ENCODE results near the gene NCBP3.
"Not testable (repeated sequence)": the region's sequence is repeated elsewhere in the genome, so short reads cannot be mapped to it uniquely, and the experiment has no call there.

NCBP3 gene

DNA sequence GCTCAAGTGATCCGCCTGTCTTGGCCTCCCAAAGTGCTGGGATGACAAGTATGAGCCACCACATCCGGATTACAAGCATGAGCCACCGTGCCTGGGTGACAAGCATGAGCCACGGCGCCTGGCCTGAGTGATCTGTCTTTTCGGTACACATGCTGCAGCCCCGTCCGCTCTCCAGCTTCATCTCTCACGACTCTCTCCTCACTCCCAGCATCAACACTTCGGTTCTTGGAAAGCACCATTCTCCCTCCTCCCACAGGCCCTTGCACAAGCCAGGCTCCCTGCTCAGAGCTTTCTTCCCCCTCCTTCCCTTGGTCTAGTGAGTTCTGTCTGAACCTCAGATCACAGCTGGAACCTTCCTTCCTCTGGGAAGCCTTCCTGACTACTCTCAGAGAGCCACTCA lies 6.5 kb upstream of the NCBP3 start:
- no peak overlapping the region for H3K27ac Mint-ChIP-seq (ENCODE audit: low read depth)
- peaks cover 27% of the 10 kb centered on the region for H3K27me3 Mint-ChIP-seq
- ATAC-seq (replicated peaks; ENCODE audit: extremely low read depth, poor library complexity, severe bottlenecking) (no peak), DNase-seq (ENCODE audit: low spot score in 2 of 2) (no peak)
- no peak overlapping the region for H3K4me3 Mint-ChIP-seq
- H3K36me3 Mint-ChIP-seq (ENCODE audit: insufficient read depth), result no peaks in the 10 kb centered on the region
- no peaks in the 10 kb centered on the region for H3K4me1 Mint-ChIP-seq
- H3K9me3 Mint-ChIP-seq, result no peaks in the 10 kb centered on the region

DNA sequence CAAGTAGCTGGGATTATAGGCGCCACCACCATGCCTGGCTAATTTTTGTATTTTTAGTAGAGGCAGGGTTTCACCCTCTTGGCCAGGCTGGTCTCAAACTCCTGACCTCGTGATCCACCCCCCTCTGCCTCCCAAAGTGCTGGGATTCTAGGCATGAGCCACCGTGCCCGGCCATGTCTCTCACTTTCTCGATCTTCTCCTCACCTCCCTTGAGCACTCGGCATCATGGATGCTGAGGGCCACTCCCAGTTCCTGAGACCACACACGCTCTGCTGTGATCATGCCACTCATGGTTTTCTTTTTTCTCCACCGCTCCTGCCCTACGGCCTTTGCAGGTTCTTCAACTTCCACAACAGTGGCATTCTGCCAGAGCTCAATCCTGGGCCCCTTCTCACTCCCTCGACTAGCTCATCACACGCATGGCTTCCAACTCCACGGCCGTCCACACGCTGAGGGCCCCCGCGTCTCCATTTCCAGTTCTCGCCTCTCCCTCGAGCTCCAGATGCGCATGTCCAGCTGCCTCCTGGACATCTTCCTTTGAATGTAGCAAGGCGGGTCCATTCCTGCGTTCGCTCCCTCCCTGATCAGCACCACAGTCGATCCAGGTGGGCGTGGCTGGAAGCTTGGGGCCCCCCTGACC lies 5.5 kb upstream of the NCBP3 start:
- no peaks in the 10 kb centered on the region for H3K4me1 Mint-ChIP-seq
- DNase-seq (ENCODE audit: low spot score in 2 of 2), result no peak
- H3K27ac Mint-ChIP-seq (ENCODE audit: low read depth), result no peak overlapping the region
- H3K4me3 Mint-ChIP-seq, result no peak overlapping the region
- peaks cover 2% of the 10 kb centered on the region for H3K36me3 Mint-ChIP-seq (ENCODE audit: insufficient read depth)
- H3K27me3 Mint-ChIP-seq, result peaks cover 20% of the 10 kb centered on the region
- H3K9me3 Mint-ChIP-seq, result no peaks in the 10 kb centered on the region
- no peak for ATAC-seq (replicated peaks; ENCODE audit: extremely low read depth, poor library complexity, severe bottlenecking)

DNA sequence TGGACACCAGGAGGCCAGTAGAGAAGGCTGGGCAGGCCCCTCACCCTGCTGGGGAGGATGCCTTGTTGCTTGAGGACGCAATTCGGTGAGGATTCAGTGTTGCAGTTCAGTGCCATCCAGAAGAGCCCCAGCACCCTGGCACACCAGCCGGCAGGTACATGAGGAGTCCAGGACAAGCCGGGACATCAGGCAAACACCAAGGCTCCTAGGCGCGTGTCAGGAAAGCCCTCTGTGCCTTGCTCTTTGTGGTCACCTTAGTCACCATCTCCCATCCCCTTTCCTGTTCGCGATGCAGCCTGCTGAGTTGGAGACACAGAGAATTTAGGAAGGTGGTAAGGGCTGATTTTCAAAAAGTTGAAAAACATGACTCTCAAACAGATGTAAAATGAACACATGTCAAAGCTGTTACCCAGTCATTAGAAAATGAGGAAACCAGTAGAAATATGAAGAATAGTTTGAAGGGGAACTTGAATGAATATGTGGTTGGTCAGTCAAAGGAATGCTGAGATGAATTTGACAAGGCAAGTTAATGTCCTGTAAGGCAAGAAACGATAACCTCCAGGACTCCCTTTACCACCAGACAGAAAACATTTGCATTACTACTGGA lies 2.3 kb upstream of the NCBP3 start:
- ATAC-seq (replicated peaks; ENCODE audit: extremely low read depth, poor library complexity, severe bottlenecking), result no peak
- no peak for DNase-seq (ENCODE audit: low spot score in 2 of 2)
- Mint-ChIP-seq H3K9me3 (no peaks in the 10 kb centered on the region), H3K36me3 (ENCODE audit: insufficient read depth) (peaks cover 15% of the 10 kb centered on the region), H3K27ac (ENCODE audit: low read depth) (no peak overlapping the region), H3K4me1 (peaks cover 20% of the 10 kb centered on the region), H3K4me3 (no peak overlapping the region), H3K27me3 (peaks cover 20% of the 10 kb centered on the region)

DNA sequence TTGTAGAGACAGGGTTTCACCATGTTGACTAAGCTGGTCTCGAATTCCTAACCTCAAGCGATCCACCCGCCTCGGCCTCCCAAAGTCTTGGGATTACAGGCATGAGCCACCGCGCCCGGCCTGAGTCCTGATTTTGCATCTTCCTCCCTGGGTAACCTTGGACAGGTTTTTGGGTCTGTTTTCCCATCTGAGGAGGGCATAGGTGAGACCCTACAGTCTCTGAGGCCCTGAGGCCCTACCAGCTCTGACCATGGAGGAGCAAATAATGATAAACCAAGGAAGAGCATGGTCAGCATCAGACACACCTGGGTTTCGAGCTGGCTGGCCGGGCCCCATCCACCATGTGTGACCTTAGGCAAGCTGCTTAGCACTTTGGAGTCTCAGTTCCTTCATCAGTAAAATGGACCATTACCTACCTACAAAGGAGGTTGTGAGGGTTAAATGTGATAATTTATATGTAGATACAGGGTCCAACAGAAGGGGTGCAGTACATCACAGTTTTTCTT lies 1.2 kb upstream of the NCBP3 start:
- H3K4me1 Mint-ChIP-seq, result peaks cover 20% of the 10 kb centered on the region
- ATAC-seq (replicated peaks; ENCODE audit: extremely low read depth, poor library complexity, severe bottlenecking), result no peak
- DNase-seq (ENCODE audit: low spot score in 2 of 2), result no peak
- H3K36me3 Mint-ChIP-seq (ENCODE audit: insufficient read depth), result peaks cover 20% of the 10 kb centered on the region
- peaks cover 11% of the 10 kb centered on the region for H3K27me3 Mint-ChIP-seq
- peak overlapping the region; percentile 78 for H3K27ac Mint-ChIP-seq (ENCODE audit: low read depth)
- H3K4me3 Mint-ChIP-seq, result peak overlapping the region; percentile 90
- no peaks in the 10 kb centered on the region for H3K9me3 Mint-ChIP-seq

DNA sequence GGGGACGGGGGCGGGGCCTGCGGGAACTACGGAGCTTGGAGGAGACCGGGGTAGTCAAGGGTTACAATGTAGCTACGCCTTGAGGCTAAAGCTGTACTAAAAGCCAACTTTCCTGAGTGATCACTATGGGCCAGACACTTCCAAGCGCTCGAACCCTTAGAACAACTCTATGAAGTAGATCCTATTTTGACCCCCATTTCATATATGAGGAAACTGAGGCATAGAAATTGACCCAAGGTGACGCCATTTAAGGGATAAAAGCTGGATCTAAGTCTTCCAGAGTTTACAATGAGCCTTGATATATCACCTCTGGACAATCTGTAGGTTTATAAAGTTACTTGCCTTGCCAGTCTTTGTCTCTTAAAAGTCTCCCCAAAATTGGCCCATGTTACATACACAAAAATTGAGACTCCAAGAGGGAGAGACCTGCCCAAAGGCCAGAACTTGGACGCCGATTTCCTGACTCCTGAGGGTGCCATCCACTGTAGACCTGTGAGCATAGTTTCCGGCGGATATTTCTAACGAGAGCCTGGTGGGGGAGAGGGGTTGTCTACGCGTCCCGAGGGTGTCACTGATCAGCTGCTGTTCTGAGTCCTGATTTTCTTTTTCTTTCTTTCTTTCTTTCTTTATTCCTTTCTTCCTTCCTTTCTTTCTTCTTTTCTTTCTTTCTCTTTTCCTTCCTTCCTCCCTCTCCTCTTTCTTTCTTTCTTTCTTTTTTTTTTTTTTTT lies 555 bp upstream of the NCBP3 start:
- Mint-ChIP-seq H3K9me3 (no peaks in the 10 kb centered on the region), H3K27me3 (peaks cover 5% of the 10 kb centered on the region), H3K27ac (ENCODE audit: low read depth) (peak overlapping the region; percentile 83), H3K36me3 (ENCODE audit: insufficient read depth) (peaks cover 21% of the 10 kb centered on the region), H3K4me1 (peaks cover 20% of the 10 kb centered on the region), H3K4me3 (peak overlapping the region; percentile 90)
- no peak for ATAC-seq (replicated peaks; ENCODE audit: extremely low read depth, poor library complexity, severe bottlenecking)
- no peak for DNase-seq (ENCODE audit: low spot score in 2 of 2)

DNA sequence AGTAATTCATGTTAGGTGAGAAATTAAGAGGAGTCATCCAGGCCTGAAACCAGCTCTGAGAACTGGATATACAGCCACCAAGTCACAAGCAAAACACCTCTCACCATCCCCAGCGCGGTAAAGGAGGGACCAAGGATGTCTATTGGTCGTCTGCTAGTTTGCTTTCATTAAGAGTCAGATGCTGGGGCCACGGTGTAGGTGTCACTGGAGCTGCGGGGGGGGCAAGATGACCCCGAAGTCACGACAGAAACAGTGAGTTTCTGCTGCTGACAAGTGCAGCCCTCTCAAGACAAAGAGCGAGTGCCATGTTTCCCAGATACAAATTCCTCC lies 790 bp downstream of the NCBP3 start:
- peak; percentile 34 for ATAC-seq (replicated peaks; ENCODE audit: extremely low read depth, poor library complexity, severe bottlenecking)
- Mint-ChIP-seq H3K36me3 (ENCODE audit: insufficient read depth) (peaks cover 30% of the 10 kb centered on the region), H3K27ac (ENCODE audit: low read depth) (peak overlapping the region; percentile 83), H3K4me1 (peaks cover 32% of the 10 kb centered on the region), H3K9me3 (no peaks in the 10 kb centered on the region), H3K27me3 (no peaks in the 10 kb centered on the region), H3K4me3 (peak overlapping the region; percentile 90)
- DNase-seq (ENCODE audit: low spot score in 2 of 2), result peak in 1 of 2 donors; percentile 25

DNA sequence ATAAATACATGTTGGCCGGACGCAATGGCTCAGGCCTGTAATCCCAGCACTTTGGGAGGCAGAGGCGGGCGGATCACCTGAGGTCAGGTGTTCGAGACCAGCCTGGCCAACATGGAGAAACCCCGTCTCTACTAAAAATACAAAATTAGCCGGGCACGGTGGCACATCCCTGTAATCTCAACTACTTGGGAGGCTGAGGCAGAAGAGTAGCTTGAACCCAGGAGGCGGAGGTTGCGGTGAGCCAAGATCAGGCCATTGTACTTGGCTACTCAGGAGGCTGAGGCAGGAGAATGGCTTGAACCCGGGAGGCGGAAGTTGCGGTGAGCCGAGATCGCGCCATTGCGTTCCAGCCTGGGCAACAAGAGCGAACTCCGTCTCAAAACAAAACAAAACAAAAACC lies 1.5 kb downstream of the NCBP3 start:
- H3K4me1 Mint-ChIP-seq, result peaks cover 32% of the 10 kb centered on the region
- not testable (repeated sequence) for ATAC-seq (replicated peaks; ENCODE audit: extremely low read depth, poor library complexity, severe bottlenecking); H3K9me3 Mint-ChIP-seq; H3K27ac Mint-ChIP-seq (ENCODE audit: low read depth); DNase-seq (ENCODE audit: low spot score in 2 of 2); H3K27me3 Mint-ChIP-seq
- H3K36me3 Mint-ChIP-seq (ENCODE audit: insufficient read depth), result peaks cover 37% of the 10 kb centered on the region
- peak overlapping the region; percentile 90 for H3K4me3 Mint-ChIP-seq

DNA sequence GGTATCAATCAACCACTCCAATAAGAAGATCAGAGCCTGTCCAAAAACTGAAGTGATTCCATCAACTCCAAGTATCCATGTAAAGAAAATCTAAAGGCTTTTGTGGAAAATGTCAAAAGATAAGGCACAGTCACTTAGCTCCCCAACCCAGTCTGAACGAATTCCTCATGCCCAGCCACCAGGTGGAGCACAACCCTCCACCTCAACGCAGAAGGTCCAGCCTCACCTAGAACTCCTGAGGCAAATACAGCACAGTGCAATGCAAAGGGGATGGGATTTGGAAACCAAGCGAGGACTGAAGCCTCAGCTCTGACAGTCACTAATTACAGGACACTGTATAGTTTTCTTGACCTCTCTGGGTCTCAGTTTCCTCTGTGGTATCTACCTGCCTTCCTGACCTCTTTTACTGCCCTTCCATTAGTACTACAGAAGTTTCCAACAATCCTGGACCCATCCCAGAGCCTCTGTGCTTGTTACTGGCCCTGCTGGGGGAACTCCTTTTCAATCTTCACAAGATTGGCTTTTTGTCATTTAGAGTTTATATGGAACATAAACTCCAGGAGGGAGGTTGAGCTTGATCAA lies 2.0 kb downstream of the NCBP3 start:
- DNase-seq (ENCODE audit: low spot score in 2 of 2) (no peak), ATAC-seq (replicated peaks; ENCODE audit: extremely low read depth, poor library complexity, severe bottlenecking) (no peak)
- Mint-ChIP-seq H3K27me3 (no peaks in the 10 kb centered on the region), H3K9me3 (no peaks in the 10 kb centered on the region), H3K36me3 (ENCODE audit: insufficient read depth) (peaks cover 40% of the 10 kb centered on the region), H3K27ac (ENCODE audit: low read depth) (no peak overlapping the region), H3K4me3 (peak overlapping the region; percentile 90), H3K4me1 (peaks cover 32% of the 10 kb centered on the region)

DNA sequence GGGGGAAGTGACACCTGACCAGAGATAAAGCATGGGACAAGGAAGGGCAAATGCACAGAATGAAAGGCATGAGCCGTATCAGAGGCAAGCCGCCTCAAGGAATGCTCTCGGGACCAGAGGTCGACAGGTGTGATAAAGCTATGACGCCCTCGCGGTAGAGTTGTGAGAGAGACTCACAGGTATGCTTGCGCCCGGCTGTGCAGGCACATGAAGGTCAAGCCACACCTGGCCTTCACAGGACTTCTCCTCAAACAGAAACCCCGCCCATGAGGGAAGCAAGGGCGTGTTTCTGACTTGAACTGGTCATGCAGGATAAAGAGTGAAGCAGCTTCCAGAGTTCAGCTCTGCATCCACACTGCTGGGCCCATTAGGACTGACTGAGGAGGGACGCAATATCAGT lies 7.8 kb downstream of the NCBP3 start:
- Mint-ChIP-seq H3K4me3 (no peak overlapping the region), H3K4me1 (peaks cover 30% of the 10 kb centered on the region), H3K27me3 (no peaks in the 10 kb centered on the region), H3K9me3 (no peaks in the 10 kb centered on the region), H3K27ac (ENCODE audit: low read depth) (no peak overlapping the region), H3K36me3 (ENCODE audit: insufficient read depth) (peaks cover 68% of the 10 kb centered on the region)
- no peak for DNase-seq (ENCODE audit: low spot score in 2 of 2)
- ATAC-seq (replicated peaks; ENCODE audit: extremely low read depth, poor library complexity, severe bottlenecking), result no peak

DNA sequence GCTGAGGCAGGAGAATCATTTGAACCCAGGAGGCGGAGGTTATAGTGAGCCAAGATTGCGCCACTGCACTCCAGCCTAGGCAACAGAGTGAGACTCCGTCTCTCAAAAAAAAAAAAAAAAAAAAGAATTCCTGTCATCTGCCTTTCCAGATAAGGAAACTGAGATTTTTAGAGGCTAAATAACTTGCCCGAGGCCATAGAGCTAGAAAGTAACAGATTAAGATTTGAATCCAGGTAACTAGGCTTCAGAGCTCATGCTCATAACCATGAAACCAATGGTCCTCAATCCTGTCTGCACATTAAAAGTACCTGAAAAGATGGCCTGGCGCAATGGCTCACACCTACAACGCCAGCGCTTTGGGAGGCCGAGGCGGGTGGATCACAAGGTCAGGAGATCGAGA lies 9.5 kb downstream of the NCBP3 start:
- ATAC-seq (replicated peaks; ENCODE audit: extremely low read depth, poor library complexity, severe bottlenecking) (no peak), DNase-seq (ENCODE audit: low spot score in 2 of 2) (no peak)
- peaks cover 30% of the 10 kb centered on the region for H3K4me1 Mint-ChIP-seq
- no peaks in the 10 kb centered on the region for H3K9me3 Mint-ChIP-seq
- peaks cover 67% of the 10 kb centered on the region for H3K36me3 Mint-ChIP-seq (ENCODE audit: insufficient read depth)
- H3K27ac Mint-ChIP-seq (ENCODE audit: low read depth), result no peak overlapping the region
- no peak overlapping the region for H3K4me3 Mint-ChIP-seq
- H3K27me3 Mint-ChIP-seq, result no peaks in the 10 kb centered on the region

DNA sequence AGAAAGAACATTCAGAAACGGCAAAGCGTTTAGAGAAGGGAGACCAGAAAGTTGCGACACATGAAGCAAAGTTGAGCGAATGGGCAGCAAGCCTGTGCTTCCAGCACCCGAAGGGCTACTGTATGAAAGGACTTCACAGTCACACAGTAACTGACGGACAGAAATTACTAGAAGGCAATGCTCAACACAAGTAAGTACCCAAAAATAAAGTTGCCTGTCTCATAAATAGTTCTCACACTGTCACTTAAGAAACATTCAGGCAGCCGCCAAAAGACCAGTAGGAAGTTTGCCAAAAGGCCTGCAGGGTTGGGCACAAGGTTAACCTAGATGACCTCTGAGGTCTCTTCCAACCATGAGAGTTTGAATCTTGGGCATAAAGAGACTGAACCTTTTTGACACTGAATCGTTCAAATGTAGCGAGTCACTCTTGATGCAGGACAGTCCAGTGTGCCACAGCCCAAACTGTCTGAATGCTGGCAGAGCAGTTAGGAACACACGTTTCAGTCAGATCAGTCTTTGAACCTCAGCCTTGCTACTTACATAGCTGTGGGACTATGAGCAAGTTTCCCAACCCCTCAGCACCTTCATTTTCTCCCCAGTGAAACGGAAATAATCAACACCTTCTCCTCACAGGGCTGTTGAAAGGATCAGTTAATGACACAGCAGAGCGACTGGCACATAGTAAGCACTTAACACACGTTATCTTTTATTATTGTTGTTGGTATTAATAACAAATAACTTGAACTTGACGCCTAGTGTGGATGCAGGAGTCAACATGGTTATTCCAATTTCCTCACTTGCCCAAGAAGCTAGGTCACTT lies 10.4 kb downstream of the NCBP3 start:
- Mint-ChIP-seq H3K27ac (ENCODE audit: low read depth) (no peak overlapping the region), H3K9me3 (no peaks in the 10 kb centered on the region)
- DNase-seq (ENCODE audit: low spot score in 2 of 2), result no peak

DNA sequence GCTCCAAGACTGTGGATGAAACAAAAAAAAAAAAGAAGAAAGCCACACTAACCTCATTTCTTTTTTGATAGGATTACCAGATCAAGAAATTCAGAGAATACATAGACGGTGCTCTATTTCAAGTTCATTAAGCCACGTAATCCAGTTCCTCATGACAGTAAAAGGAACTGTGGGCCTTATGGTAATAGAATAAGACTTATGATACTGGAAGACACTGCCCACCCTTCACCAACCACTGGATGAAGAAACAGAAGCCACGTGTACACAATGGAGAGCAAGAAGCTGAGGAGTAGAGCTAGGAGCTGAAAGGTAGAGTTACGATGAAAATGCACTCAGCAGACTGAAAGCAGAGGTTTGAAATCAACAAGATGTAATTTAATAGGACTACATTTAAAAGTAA lies 11.2 kb downstream of the NCBP3 start:
- no peak overlapping the region for H3K27ac Mint-ChIP-seq (ENCODE audit: low read depth)
- no peaks in the 10 kb centered on the region for H3K9me3 Mint-ChIP-seq
- no peak overlapping the region for H3K4me3 Mint-ChIP-seq
- peaks cover 62% of the 10 kb centered on the region for H3K36me3 Mint-ChIP-seq (ENCODE audit: insufficient read depth)
- ATAC-seq (replicated peaks; ENCODE audit: extremely low read depth, poor library complexity, severe bottlenecking), result no peak
- no peak for DNase-seq (ENCODE audit: low spot score in 2 of 2)
- H3K27me3 Mint-ChIP-seq, result no peaks in the 10 kb centered on the region
- peaks cover 18% of the 10 kb centered on the region for H3K4me1 Mint-ChIP-seq

More for the DNA sequence above, 10.4 kb downstream of the NCBP3 start:
- no peak overlapping the region for H3K4me3 Mint-ChIP-seq
- ATAC-seq (replicated peaks; ENCODE audit: extremely low read depth, poor library complexity, severe bottlenecking), result no peak
- peaks cover 21% of the 10 kb centered on the region for H3K4me1 Mint-ChIP-seq
- no peaks in the 10 kb centered on the region for H3K27me3 Mint-ChIP-seq
- peaks cover 63% of the 10 kb centered on the region for H3K36me3 Mint-ChIP-seq (ENCODE audit: insufficient read depth)

All from central memory CD8-positive, alpha-beta T cell (primary cell).